ENCODE measurements around the gene XYLT1.

The XYLT1 gene

GRCh38 chr16:17278988-17279387 is 191.8 kb downstream of the XYLT1 start:
- no peak for DNase-seq (ENCODE audit: low spot score)

- no peak for DNase-seq (ENCODE audit: low spot score)
Measured at GRCh38 chr16:17277981-17278381, 192.8 kb downstream of the XYLT1 start.

DNA sequence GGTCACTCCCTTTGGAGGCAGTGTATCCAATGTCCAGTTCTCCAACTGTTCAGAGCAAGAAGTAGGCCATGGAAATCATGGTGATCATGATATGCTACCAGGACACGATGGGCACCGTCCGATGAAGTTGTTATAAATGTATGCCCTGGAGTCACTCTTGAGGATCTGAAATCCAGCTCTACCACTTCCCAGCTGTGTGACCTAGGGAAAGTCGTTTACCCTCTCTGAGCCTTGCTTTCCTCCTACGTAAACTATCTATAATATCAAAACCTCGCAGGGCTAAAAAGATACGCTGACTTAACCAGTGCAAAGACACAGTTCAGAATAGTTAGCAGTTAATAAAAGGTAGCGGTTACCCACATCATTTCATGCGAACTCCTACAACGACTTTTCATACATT is 194.2 kb downstream of the XYLT1 start:
- DNase-seq (ENCODE audit: low spot score), result no peak

GRCh38 chr16:17276010-17276530 is 194.7 kb downstream of the XYLT1 start:
- no peak for DNase-seq (ENCODE audit: low spot score)

- DNase-seq (ENCODE audit: low spot score), result no peak
Measured at GRCh38 chr16:17275076-17276009, 195.4 kb downstream of the XYLT1 start.

GRCh38 chr16:17273142-17273561 is 197.6 kb downstream of the XYLT1 start:
- DNase-seq (ENCODE audit: low spot score), result peak; percentile 20

- DNase-seq (ENCODE audit: low spot score), result no peak
Measured at GRCh38 chr16:17272716-17273115, 198.0 kb downstream of the XYLT1 start.

DNA sequence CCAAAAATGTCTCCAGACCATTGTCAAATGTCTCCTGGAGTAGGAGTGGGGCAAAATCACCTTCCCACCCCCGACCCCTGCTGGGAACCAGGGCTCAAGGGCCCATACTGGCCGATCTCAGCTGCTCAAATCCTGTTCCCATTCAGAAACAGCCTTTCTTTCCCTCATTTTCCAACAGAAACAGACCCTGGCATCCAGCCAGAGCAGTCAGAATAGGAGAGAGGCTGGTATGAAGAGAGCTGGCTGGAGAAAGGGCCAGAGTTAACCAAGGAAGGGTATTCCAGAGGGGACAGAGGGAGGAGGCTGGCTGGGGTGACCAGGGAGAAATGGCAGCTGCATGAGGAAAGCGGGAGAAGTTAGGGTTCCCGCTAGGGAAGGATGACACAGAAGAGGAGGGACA is 199.1 kb downstream of the XYLT1 start:
- DNase-seq (ENCODE audit: low spot score), result no peak

DNA sequence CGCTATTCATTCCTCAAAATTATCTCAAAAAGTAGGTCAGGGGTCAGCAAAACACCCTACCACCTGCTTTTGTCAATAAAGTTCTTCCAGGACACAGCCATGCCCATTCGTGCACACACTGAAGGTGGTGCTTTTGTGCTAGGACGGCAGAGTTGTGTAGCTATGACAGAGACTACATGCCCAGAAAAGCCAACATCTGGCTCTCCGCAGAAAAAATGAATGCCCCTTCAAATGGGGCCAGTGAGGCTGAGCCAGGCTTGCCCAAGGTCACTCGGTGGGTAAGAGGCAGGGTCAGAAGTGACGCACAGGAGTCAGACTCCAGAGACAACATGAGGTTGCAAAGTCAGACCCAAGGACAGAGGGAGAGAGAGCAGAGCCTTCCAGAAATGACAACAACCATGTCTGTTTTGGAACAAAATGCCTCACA is 200.1 kb downstream of the XYLT1 start:
- DNase-seq (ENCODE audit: low spot score), result no peak

GRCh38 chr16:17270111-17270510 is 200.6 kb downstream of the XYLT1 start:
- DNase-seq (ENCODE audit: low spot score), result no peak

DNA sequence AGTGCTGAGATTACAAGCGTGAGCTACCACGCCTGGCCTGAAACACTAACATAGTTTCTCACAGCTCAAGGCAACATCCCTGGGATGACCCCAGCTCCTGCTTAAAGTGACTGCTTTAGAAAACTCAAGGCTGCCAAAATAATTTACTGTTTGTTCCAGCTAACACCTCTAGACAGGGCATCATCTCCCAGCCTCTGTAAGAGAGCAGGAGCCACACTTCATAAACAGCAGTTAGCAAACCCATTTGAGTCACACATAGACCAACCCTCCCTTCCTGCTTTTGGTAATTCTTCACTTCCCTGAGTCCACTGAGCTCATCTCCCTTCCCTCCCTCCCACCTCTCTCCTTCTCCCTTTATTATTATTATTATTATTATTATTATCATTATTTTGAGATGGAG is 201.3 kb downstream of the XYLT1 start:
- no peak for DNase-seq (ENCODE audit: low spot score)

- no peak for DNase-seq (ENCODE audit: low spot score)
Measured at GRCh38 chr16:17266608-17267313, 204.0 kb downstream of the XYLT1 start.

- no peak for DNase-seq (ENCODE audit: low spot score)
Measured at GRCh38 chr16:17265154-17265553, 205.6 kb downstream of the XYLT1 start.

- DNase-seq (ENCODE audit: low spot score), result no peak
Measured at GRCh38 chr16:17261197-17261858, 209.4 kb downstream of the XYLT1 start.

DNA sequence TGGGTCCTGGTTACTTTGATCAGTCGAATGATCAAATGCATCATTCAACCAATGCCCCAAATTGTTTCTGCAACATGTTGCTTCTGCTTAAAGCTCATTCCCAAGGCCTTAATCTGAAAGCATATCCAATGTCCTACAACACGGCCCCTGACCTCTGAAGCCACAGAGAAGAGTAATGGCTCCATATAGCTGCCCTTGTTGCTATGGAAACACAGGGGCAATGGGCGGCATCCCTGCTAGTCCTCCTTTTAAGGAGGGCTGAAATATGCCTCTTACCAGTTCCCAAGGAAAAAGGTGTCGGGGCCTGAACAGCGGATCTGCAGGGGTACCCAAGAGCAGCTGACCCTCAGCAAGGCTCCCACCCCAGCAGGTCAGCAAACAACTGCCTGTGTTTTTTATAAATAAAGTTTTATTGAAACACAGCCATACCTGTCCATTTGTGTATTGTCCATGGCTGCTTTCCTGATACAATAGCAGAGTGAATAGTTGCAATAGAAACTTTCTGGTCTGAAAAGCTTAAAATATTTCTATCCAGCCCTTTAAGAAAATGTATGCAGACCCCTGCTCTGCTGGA is 210.4 kb downstream of the XYLT1 start:
- no peak for DNase-seq (ENCODE audit: low spot score)

DNA sequence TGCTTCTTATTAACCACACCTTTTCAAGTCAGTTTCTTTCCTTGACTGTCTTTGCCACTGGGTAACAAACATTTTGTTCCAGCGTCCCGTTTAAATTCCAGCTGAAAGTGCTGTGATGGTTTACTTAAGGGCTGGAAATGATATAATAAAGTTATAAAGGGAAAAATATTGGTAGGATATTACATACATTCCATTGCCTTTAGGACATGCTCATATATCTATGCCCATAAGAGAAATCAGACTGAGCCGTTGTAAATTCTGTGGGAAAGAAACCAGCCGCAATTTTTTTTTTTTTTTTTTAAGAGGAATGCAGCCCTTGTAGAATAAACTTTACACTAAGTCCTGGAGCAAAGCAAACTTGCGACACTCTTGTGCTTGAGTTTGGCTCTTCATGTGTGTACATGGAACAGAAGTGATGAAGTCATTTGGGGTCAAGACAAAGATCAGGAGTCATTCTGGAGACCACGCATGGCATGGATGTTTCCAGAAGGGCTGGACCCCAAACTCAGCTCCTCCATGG is 210.9 kb downstream of the XYLT1 start:
- no peak for DNase-seq (ENCODE audit: low spot score)

GRCh38 chr16:17258848-17259713 is 211.7 kb downstream of the XYLT1 start:
- no peak for DNase-seq (ENCODE audit: low spot score)

- no peak for DNase-seq (ENCODE audit: low spot score)
Measured at GRCh38 chr16:17258077-17258599, 212.6 kb downstream of the XYLT1 start.

- DNase-seq (ENCODE audit: low spot score), result no peak
Measured at GRCh38 chr16:17257426-17258023, 213.2 kb downstream of the XYLT1 start.

DNA sequence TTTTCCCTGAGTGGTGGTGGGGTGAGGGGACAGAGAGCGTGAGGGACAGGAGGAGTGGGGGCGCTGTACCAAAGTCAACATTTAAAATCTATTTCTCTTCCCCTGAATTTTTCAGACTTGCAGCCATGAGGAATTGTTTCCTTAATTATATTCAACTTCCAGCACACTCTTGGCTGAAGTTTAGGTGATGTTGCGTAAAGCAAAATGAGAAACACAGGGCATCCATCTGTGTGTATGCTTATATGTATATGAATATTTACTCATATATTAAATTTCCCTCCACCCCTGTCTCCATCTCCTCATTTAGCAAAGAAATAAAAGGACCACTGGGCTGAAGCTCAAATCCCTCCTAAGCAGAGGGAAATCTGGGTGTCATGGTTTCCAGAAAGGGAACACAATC is 218.1 kb downstream of the XYLT1 start:
- DNase-seq (ENCODE audit: low spot score), result no peak

Data from CD4-positive, alpha-beta T cell treated with Interleukin-6 at 100 ng/mL for 8 hours (primary cell).